BE2C (cell line): Measurements from ENCODE around the gene CPT1A.
A peak's percentile ranks its signal among the peaks of the same experiment; 100 is the strongest.

Experiments
- DNase-seq: peaks from one replicate; pipeline ENCODE4 v3.0.0-alpha.2; 2020
- H3K27me3 ChIP-seq: fragments of 250-450 bp; sonication (Bioruptor Pico); 2 replicates; pipeline ENCODE4 v1.5.1; 2020; ENCODE audit warnings: mild to moderate bottlenecking
- H3K36me3 ChIP-seq: fragments of 250-450 bp; sonication (Bioruptor Pico); 2 replicates; pipeline ENCODE4 v1.5.1; 2020; ENCODE audit warnings: mild to moderate bottlenecking
- H3K4me1 ChIP-seq: fragments of 250-450 bp; sonication (Bioruptor Pico); 2 replicates; pipeline ENCODE4 v1.5.1; 2020
- H3K4me3 ChIP-seq: 2 replicates; pipeline ENCODE4 v1.5.1; 2011; ENCODE audit warnings: low read depth, low read length
- H3K9me3 ChIP-seq: fragments of 250-450 bp; sonication (Bioruptor Pico); 2 replicates; pipeline ENCODE4 v1.5.1; 2020
- CTCF ChIP-seq: IDR thresholded peaks from 2 replicates; pipeline ENCODE4 v1.5.1; 2012; ENCODE audit warnings: mild to moderate bottlenecking, low read depth, low read length

Gene CPT1A

GRCh38 chr11:68812526-68812925 is 29.2 kb downstream of the CPT1A start:
- Histone ChIP-seq H3K36me3 (peaks cover 7% of the 10 kb centered on the region), H3K4me3 (no peak overlapping the region), H3K4me1 (peaks cover 6% of the 10 kb centered on the region), H3K9me3 (no peaks in the 10 kb centered on the region), H3K27me3 (no peaks in the 10 kb centered on the region)
- no peak for DNase-seq
- TF ChIP-seq CTCF = no peak

- Histone ChIP-seq H3K36me3 (peaks cover 11% of the 10 kb centered on the region), H3K27me3 (no peaks in the 10 kb centered on the region), H3K9me3 (no peaks in the 10 kb centered on the region), H3K4me1 (peaks cover 6% of the 10 kb centered on the region), H3K4me3 (no peak overlapping the region)
- peak; percentile 86 for DNase-seq
- TF ChIP-seq CTCF = no peak
These were observed 31.6 kb downstream of the CPT1A start for GRCh38 chr11:68810164-68810563.

- Histone ChIP-seq H3K9me3 (no peaks in the 10 kb centered on the region), H3K27me3 (no peaks in the 10 kb centered on the region), H3K4me3 (no peak overlapping the region), H3K4me1 (peaks cover 6% of the 10 kb centered on the region), H3K36me3 (peaks cover 11% of the 10 kb centered on the region)
- DNase-seq = no peak
- TF ChIP-seq CTCF = no peak
These were observed 32.2 kb downstream of the CPT1A start for GRCh38 chr11:68809506-68809905.

- no peak for DNase-seq
- Histone ChIP-seq H3K9me3 (no peaks in the 10 kb centered on the region), H3K27me3 (no peaks in the 10 kb centered on the region), H3K4me3 (no peak overlapping the region), H3K4me1 (peaks cover 6% of the 10 kb centered on the region), H3K36me3 (peaks cover 11% of the 10 kb centered on the region)
- TF ChIP-seq CTCF = no peak
These were observed 32.9 kb downstream of the CPT1A start for GRCh38 chr11:68808787-68809186.

- Histone ChIP-seq H3K27me3 (no peaks in the 10 kb centered on the region), H3K9me3 (no peaks in the 10 kb centered on the region), H3K36me3 (peaks cover 10% of the 10 kb centered on the region), H3K4me3 (no peak overlapping the region), H3K4me1 (peaks cover 6% of the 10 kb centered on the region)
- DNase-seq = no peak
- no peak for TF ChIP-seq CTCF
These were observed 34.5 kb downstream of the CPT1A start for GRCh38 chr11:68806931-68807844.

GRCh38 chr11:68804786-68805185 is 36.9 kb downstream of the CPT1A start:
- Histone ChIP-seq H3K4me3 (no peak overlapping the region), H3K36me3 (peaks cover 7% of the 10 kb centered on the region), H3K9me3 (no peaks in the 10 kb centered on the region), H3K27me3 (no peaks in the 10 kb centered on the region), H3K4me1 (peaks cover 1% of the 10 kb centered on the region)
- no peak for DNase-seq
- TF ChIP-seq CTCF = no peak
